ENCODE measurements around the gene DNAJC16. TPM values are rescaled to one million over a fixed set of nuclear protein-coding genes. Genes with fewer than 3 reads are reported as not detected.

Gene DNAJC16
- total and polyA plus RNA-seq, 12 donors = 4.8 to 34.0 (median 19.9) TPM

DNA sequence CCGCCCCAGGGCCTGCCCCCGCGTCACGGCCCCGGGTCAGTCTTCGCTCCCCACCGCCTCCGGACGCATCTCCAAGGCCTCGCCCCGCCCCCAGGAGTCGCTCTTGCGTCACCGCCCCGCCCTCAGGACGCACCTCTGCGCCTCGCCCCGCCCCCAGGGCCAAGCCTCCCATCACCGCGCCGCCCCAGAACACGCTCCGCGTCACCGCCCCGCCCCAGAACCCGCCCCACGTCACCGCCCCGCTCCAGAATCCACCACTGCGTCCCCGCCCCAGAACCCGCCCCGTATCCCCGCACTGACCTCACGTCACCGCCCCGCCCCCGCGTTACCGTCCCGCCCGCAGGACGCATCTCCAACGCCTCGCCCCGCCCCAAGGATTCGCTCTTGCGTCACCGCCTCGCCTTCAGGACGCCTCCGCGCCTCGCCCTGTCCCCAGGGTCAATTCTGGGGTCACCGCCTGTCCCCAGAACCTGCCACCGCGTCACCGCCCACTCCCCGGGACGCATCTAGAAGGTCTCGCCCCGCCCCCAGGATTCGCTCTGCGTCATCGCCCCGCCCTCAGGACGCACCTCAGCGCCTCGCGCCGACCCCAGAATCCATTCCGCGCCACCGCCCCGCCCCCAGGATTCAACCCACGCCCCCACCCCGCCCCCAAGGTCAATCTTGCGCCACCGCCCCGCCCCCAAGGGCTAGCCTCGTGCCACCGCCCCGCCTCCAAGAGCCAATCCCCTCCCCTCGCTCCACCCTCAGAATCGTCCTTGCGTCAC is 2.2 kb upstream of the DNAJC16 start:
- Histone ChIP-seq H3K27ac (peak overlapping the region; percentile 75 to 100 (median 94)), H3K4me1 (replicated peaks in 1 of 2) (peaks cover 21 to 39% of the 10 kb centered on the region in 2 donors), H3K36me3 (replicated peaks in 1 of 2) (no peaks in the 10 kb centered on the region), H3K27me3 (no peaks in the 10 kb centered on the region), H3K4me3 (peak overlapping the region in 2 of 4 donors; percentile 67 to 97), H3K9me3 (replicated peaks in 1 of 3) (no peaks in the 10 kb centered on the region)
- TF ChIP-seq CTCF (IDR thresholded peaks at IDR 0.05) = no peak
- TF ChIP-seq POLR2A (IDR thresholded peaks at IDR 0.05) = no peak
- intact Hi-C loops (cut with DNase I) = no loop called here
- DNase-seq = peak; percentile 99 to 100 (median 100)
- 0 to 5% (median 1%) methylated on average over 5 to 88 of the region's 88 CpGs for WGBS, 4 donors

- H3K9me3 ChIP-seq (replicated peaks in 1 of 3) = no peaks in the 10 kb centered on the region
- H3K4me1 ChIP-seq (replicated peaks in 1 of 2) = peaks cover 21 to 39% of the 10 kb centered on the region in 2 donors
- no peaks in the 10 kb centered on the region for H3K36me3 ChIP-seq (replicated peaks in 1 of 2)
- H3K27me3 ChIP-seq = no peaks in the 10 kb centered on the region
- peak overlapping the region in 2 of 4 donors; percentile 41 to 97 for H3K4me3 ChIP-seq
- DNase-seq = peak in 6 of 7 donors; percentile 38 to 100 (median 64)
- H3K27ac ChIP-seq = peak overlapping the region; percentile 66 to 100 (median 94)
- TF ChIP-seq CTCF (IDR thresholded peaks at IDR 0.05) (no peak), POLR2A (IDR thresholded peaks at IDR 0.05) (peak in 1 of 2 donors; percentile 29)
- WGBS, 4 donors = 1 to 3% (median 2%) methylated on average over 22 to 40 of the region's 40 CpGs
- intact Hi-C loops (cut with DNase I) = no loop called here
Measured at GRCh38 chr1:15525050-15526020, 1.3 kb upstream of the DNAJC16 start.

DNA sequence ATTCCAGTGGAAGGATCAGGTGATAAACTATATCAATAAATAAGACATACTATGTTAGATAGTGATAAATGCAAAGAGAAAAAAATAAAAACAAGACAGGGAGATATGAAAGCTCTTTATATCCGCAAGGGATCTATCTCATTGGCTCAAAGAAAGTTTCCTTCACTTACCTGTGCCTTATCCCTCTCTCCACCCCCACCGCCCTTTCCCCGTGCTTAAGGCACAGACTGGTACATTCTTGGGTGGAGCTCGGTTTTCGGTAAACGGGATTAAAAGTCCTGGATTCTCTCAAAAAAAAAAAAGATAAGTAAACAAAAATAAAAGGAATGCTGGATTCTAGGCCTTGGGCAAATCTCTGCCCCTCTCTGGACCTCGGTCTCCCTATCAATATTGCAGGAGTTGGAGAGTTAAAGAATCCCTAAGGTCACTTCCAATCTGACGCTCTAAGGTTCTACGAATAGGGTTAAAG is 593 bp upstream of the DNAJC16 start:
- no peaks in the 10 kb centered on the region for H3K27me3 ChIP-seq
- no peaks in the 10 kb centered on the region for H3K36me3 ChIP-seq (replicated peaks in 1 of 2)
- peaks cover 21 to 39% of the 10 kb centered on the region in 2 donors for H3K4me1 ChIP-seq (replicated peaks in 1 of 2)
- peak in 5 of 7 donors; percentile 35 to 74 (median 63) for DNase-seq
- peak overlapping the region; percentile 66 to 100 (median 94) for H3K27ac ChIP-seq
- TF ChIP-seq POLR2A (IDR thresholded peaks at IDR 0.05) = no peak
- TF ChIP-seq CTCF (IDR thresholded peaks at IDR 0.05) = no peak
- H3K4me3 ChIP-seq = peak overlapping the region in 1 of 4 donors; percentile 97
- no peaks in the 10 kb centered on the region for H3K9me3 ChIP-seq (replicated peaks in 1 of 3)
- 6 to 9% (median 8%) methylated on average over 9 of the region's 9 CpGs for WGBS, 4 donors
- intact Hi-C loops (cut with DNase I) = no loop called here

GRCh38 chr1:15531003-15531402 is 4.4 kb downstream of the DNAJC16 start:
- Histone ChIP-seq H3K27me3 (no peaks in the 10 kb centered on the region), H3K4me3 (no peak overlapping the region), H3K9me3 (replicated peaks in 1 of 3) (no peaks in the 10 kb centered on the region), H3K27ac (no peak overlapping the region), H3K36me3 (replicated peaks in 1 of 2) (peaks cover 0 to 23% of the 10 kb centered on the region in 2 donors), H3K4me1 (replicated peaks in 1 of 2) (peaks cover 7 to 16% of the 10 kb centered on the region in 2 donors)
- peak in 3 of 7 donors; percentile 6 to 35 (median 15) for DNase-seq
- no peak for TF ChIP-seq CTCF (IDR thresholded peaks at IDR 0.05)
- 96 to 98% (median 97%) methylated on average over 4 of the region's 4 CpGs for WGBS, 4 donors
- intact Hi-C loops (cut with DNase I) = no loop called here
